Colonic mucosa (tissue), 4 donors: ENCODE measurements around the gene RNF208. TPM values are rescaled to one million over a fixed set of nuclear protein-coding genes. Genes with fewer than 3 reads are reported as not detected.
"Not testable (repeated sequence)": the region's sequence is repeated elsewhere in the genome, so short reads cannot be mapped to it uniquely, and the experiment has no call there.

Source experiments
- DNase-seq: peaks from one replicate; pipeline ENCODE4 v3.0.0-alpha.2; 2020
- H3K27ac ChIP-seq: fragments of 200-600 bp; one replicate; pipeline ENCODE4 v1.8.0; 2021
- H3K27me3 ChIP-seq: fragments of 200-600 bp; one replicate; pipeline ENCODE4 v1.8.0; 2021
- H3K36me3 ChIP-seq: fragments of 200-600 bp; one replicate; pipeline ENCODE4 v1.8.0; 2021
- H3K4me1 ChIP-seq: fragments of 200-600 bp; one replicate; pipeline ENCODE4 v1.8.0; 2021; ENCODE audit warnings: mild to moderate bottlenecking
- H3K4me3 ChIP-seq: fragments of 200-600 bp; one replicate; pipeline ENCODE4 v1.8.0; 2021
- H3K9ac ChIP-seq, 2 donors: one replicate each; pipeline ENCODE4 v1.7.0; 2013; ENCODE audit warnings: control low read depth in 2 of 2, low read depth in 2 of 2, low read length in 2 of 2
- H3K9me3 ChIP-seq: fragments of 200-600 bp; one replicate; pipeline ENCODE4 v1.8.0; 2021
- CTCF ChIP-seq: fragments of 200-600 bp; IDR thresholded peaks from one replicate; pipeline ENCODE4 v1.8.0; 2022; ENCODE audit warnings: antibody characterized with exemption, mild to moderate bottlenecking
- intact Hi-C: fragments of 100-400 bp; cut with DNase I; formaldehyde crosslinking; loops from one replicate; pipeline ENCODE4 v1.14.1; 2022
- total RNA-seq, 2 donors: library from RNA; stranded (reverse); fragmentation: NEBNext Ultra II Directional in 1 of 2; extraction: Animal tissue kit (Norgen Biotek cat#: 25700) in 1 of 2; gene quantifications; one replicate each; pipeline ENCODE4 v1.2.1, GENCODE V29; 2021
- donor health status: healthy.
- donor health status: DM: no; HTN: no; CAD: no.
- donor health status: DM: no; HTN: no; CAD: no.

Gene RNF208
- total RNA-seq, 2 donors from 2014 or later, result 6.5 to 9.3 TPM

- H3K9me3 ChIP-seq, result no peaks in the 10 kb centered on the region
- intact Hi-C loops, result no loop called here
- peaks cover 10% of the 10 kb centered on the region for H3K36me3 ChIP-seq
- peak; percentile 71 for DNase-seq
- TF ChIP-seq CTCF, result no peak
- H3K27me3 ChIP-seq, result no peaks in the 10 kb centered on the region
- peaks cover 29% of the 10 kb centered on the region for H3K4me1 ChIP-seq
- peak overlapping the region; percentile 96 to 97 for H3K9ac ChIP-seq
- peak overlapping the region; percentile 96 for H3K4me3 ChIP-seq
- peak overlapping the region; percentile 89 for H3K27ac ChIP-seq
Measured at GRCh38 chr9:137241490-137242268, 19.6 kb upstream of the RNF208 start.

- H3K27me3 ChIP-seq, result no peaks in the 10 kb centered on the region
- DNase-seq, result peak; percentile 99
- no peaks in the 10 kb centered on the region for H3K9me3 ChIP-seq
- H3K27ac ChIP-seq, result peak within 1 kb of the TSS; percentile 99
- H3K4me1 ChIP-seq, result peaks cover 36% of the 10 kb centered on the region
- peaks cover 10% of the 10 kb centered on the region for H3K36me3 ChIP-seq
- intact Hi-C loops, result no loop called here
- peak within 1 kb of the TSS; percentile 96 for H3K4me3 ChIP-seq
- no peak for TF ChIP-seq CTCF
- H3K9ac ChIP-seq, result peak within 1 kb of the TSS; percentile 96 to 97
Measured at GRCh38 chr9:137240841-137241489, 18.9 kb upstream of the RNF208 start, which contains the start of gene TUBB4B. Gene TUBB4B (plus strand): TSS chr9:137241287. CDS start chr9:137241361, 74 bp downstream.

GRCh38 chr9:137240318-137240840 lies 18.3 kb upstream of the RNF208 start:
- DNase-seq, result peak; percentile 81
- no peak for TF ChIP-seq CTCF
- H3K36me3 ChIP-seq, result peaks cover 10% of the 10 kb centered on the region
- no peaks in the 10 kb centered on the region for H3K27me3 ChIP-seq
- peak overlapping the region; percentile 78 to 91 for H3K9ac ChIP-seq
- intact Hi-C loops, result no loop called here
- H3K4me1 ChIP-seq, result peaks cover 36% of the 10 kb centered on the region
- peak overlapping the region; percentile 67 for H3K4me3 ChIP-seq
- peak overlapping the region; percentile 99 for H3K27ac ChIP-seq
- no peaks in the 10 kb centered on the region for H3K9me3 ChIP-seq

GRCh38 chr9:137239541-137240200 lies 17.6 kb upstream of the RNF208 start:
- H3K9me3 ChIP-seq, DNase-seq, H3K27me3 ChIP-seq, intact Hi-C loops: not testable (repeated sequence)
- H3K27ac ChIP-seq, result peak overlapping the region; percentile 99
- H3K4me1 ChIP-seq, result peaks cover 36% of the 10 kb centered on the region
- peak overlapping the region; percentile 67 for H3K4me3 ChIP-seq
- H3K9ac ChIP-seq, result peak overlapping the region; percentile 78 to 91
- H3K36me3 ChIP-seq, result peaks cover 10% of the 10 kb centered on the region

- DNase-seq, result peak; percentile 78
- Histone ChIP-seq H3K4me1 (peaks cover 33% of the 10 kb centered on the region), H3K4me3 (no peak overlapping the region), H3K36me3 (peaks cover 5% of the 10 kb centered on the region), H3K9me3 (no peaks in the 10 kb centered on the region), H3K27me3 (peaks cover 17% of the 10 kb centered on the region), H3K27ac (peak overlapping the region; percentile 54), H3K9ac (peak overlapping the region; percentile 60 to 77)
- no peak for TF ChIP-seq CTCF
- intact Hi-C loops, result no loop called here
Measured at GRCh38 chr9:137237759-137238726, 16.0 kb upstream of the RNF208 start.
